Measurements from ENCODE around the gene POU2AF3. TPM values are rescaled to one million over a fixed set of nuclear protein-coding genes. Genes with fewer than 3 reads are reported as not detected.
A peak's percentile ranks its signal among the peaks of the same experiment; 100 is the strongest.
"Not testable (repeated sequence)": the region's sequence is repeated elsewhere in the genome, so short reads cannot be mapped to it uniquely, and the experiment has no call there.

Gene POU2AF3
- total RNA-seq, 2 donors from 2014 or later: 2.0 to 2.8 TPM

GRCh38 chr11:111297696-111298095, 650 bp upstream of the POU2AF3 start:
- intact Hi-C loops (cut with DNase I): loop anchor here (5.0 kb wide), 1 partner anchor 125 kb away; no protein-coding TSS in a partner anchor
- no peak for DNase-seq (ENCODE audit: low spot score)

DNA sequence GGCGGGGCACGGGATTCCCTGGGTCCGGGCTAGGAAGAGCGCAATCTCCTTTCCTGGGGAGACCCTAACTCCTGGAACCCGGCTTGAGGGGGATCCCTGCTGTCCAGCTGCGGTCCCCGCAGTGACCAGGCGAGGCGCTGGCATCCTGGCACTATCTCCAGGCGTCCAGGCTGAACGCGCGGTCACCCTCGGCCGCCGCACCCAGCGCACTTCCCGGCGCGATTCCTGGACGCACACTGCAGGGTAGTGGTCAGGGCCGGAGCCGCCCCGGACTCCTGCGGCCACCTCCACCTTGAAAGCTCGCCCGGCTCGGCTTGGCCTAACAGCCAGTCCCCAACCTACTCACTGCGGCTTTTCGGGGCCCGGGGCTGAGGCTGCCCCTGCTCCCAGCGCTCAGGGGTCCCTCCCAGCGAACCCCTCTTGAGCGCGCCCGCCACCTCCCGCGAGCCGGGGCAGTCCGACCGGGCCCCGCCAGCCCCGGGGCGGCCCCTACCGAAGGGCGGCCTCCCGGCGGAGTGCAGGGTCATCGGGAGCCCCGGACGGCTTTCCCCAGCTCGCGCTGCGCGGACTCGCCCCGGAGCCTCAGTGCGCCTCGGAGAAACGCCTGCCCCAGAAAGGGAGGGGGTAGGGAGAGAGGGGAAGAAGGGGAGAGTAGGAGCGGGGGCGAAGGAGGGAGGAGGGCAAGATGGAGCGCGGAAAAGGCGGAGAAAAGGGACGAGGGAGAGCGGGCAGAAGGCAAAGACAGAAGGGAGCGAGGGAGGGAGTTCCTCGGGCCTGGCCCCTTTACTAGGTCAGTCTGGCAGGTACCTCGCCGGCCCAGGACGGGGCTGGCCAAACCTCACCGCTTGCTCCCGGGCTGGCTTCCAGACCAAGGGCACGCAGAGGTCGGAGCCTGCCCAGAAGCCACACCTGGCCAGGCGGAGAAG, 1.0 kb downstream of the POU2AF3 start:
- peak; percentile 91 for DNase-seq (ENCODE audit: low spot score)
- intact Hi-C loops (cut with DNase I): loop anchor here (5.0 kb wide), 1 partner anchor 123 kb away; no protein-coding TSS in a partner anchor

- intact Hi-C loops (cut with DNase I): no loop called here
These were observed 2.2 kb downstream of the POU2AF3 start for GRCh38 chr11:111300569-111300968.

GRCh38 chr11:111301004-111301841, 2.9 kb downstream of the POU2AF3 start:
- no peak for DNase-seq (ENCODE audit: low spot score)
- intact Hi-C loops (cut with DNase I): no loop called here

More at GRCh38 chr11:111300569-111300968, 2.2 kb downstream of the POU2AF3 start:
- no peak for DNase-seq (ENCODE audit: low spot score)

- intact Hi-C loops (cut with DNase I): no loop called here
- no peak for DNase-seq (ENCODE audit: low spot score)
These were observed 3.4 kb downstream of the POU2AF3 start for GRCh38 chr11:111301842-111302118.

DNA sequence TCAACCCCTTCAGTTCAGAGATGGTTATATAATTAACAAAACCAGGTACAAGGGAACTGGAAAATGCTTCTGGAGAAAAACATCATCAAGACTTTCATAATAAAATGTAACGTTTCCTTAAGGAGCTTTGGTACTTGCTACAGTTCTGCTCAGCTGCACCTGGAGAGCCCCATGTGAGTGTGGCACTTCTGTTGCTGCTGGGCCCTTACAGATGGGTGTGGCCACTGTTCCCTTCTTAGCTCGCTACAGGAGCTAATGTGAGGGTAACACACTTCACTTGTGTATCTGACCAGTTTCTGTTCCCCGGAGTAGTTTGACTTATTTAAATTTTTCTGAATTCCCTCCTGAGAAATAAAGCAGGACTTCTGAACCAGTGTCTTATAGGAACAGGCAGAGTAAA, 4.0 kb downstream of the POU2AF3 start:
- DNase-seq (ENCODE audit: low spot score): no peak
- intact Hi-C loops (cut with DNase I): no loop called here

DNA sequence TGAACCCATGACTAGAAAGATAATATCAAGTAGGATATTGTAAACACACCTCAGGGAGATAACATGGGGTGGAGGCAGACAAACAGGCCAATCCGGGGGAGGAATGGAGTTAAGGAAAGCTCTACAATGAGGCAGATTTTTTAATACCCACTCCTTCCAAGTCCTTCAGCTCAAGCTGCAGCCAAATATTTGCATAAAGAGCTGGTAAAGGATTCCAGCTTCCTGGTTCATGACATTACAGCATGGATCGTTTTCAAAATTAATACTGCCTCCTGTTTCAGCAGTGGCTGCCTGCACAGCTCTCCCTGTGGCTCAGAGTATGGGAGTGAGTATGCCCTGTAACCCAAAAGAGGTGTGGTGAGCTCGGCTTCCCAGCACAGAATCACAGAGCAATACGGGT, 5.1 kb downstream of the POU2AF3 start:
- intact Hi-C loops (cut with DNase I): no loop called here
- no peak for DNase-seq (ENCODE audit: low spot score)

- intact Hi-C loops (cut with DNase I): no loop called here
- DNase-seq (ENCODE audit: low spot score): no peak
These were observed 6.9 kb downstream of the POU2AF3 start for GRCh38 chr11:111305162-111305802.

GRCh38 chr11:111305876-111306275, 7.5 kb downstream of the POU2AF3 start:
- intact Hi-C loops (cut with DNase I): no loop called here
- no peak for DNase-seq (ENCODE audit: low spot score)

GRCh38 chr11:111306321-111306720, 8.0 kb downstream of the POU2AF3 start:
- no peak for DNase-seq (ENCODE audit: low spot score)

DNA sequence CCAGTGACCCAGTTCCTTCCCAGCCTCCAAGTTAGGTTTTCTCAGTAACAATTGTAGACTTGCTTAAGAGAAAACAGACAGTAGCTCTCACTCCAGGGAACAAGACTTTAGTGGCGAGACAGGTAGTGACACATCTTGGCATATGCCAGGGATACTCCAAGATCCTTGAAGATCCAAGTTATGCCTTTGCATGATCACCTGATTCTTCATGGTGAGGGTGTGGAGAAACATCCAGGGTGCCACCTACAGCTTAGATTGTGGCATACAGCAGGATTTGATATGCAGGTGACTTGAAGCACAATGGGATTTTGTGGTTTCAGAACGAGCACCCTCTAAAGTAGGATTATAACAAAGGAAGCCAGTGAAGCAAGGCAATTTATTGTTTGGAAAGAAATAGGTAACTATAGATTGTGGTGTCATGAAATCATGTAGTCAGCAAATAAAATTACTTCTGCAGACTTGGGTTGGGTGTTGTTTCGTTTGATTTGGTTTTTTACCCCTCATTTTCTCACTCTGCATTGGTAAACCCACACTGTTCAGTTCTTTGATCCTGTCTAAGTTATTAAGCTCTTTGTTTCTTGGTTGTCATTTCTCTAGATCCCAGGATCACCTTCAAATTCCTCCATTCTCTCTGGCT, 9.2 kb downstream of the POU2AF3 start:
- no peak for DNase-seq (ENCODE audit: low spot score)
- intact Hi-C loops (cut with DNase I): no loop called here

More at GRCh38 chr11:111306321-111306720, 8.0 kb downstream of the POU2AF3 start:
- intact Hi-C loops (cut with DNase I): no loop called here

DNA sequence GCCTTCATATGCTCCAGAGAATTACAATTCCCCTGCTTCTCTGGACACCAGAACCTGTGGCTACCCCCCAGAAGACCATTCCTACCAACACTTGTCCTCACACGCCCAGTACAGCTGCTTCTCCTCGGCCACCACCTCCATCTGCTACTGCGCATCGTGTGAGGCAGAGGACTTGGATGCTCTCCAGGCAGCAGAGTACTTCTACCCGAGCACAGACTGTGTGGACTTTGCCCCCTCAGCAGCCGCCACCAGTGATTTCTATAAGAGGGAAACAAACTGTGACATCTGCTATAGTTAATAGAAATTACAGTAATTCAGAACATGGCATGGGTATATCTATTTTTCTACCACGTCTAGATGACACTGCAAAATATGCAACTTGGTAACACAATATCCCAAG, 9.8 kb downstream of the POU2AF3 start:
- DNase-seq (ENCODE audit: low spot score): no peak
- intact Hi-C loops (cut with DNase I): no loop called here

DNA sequence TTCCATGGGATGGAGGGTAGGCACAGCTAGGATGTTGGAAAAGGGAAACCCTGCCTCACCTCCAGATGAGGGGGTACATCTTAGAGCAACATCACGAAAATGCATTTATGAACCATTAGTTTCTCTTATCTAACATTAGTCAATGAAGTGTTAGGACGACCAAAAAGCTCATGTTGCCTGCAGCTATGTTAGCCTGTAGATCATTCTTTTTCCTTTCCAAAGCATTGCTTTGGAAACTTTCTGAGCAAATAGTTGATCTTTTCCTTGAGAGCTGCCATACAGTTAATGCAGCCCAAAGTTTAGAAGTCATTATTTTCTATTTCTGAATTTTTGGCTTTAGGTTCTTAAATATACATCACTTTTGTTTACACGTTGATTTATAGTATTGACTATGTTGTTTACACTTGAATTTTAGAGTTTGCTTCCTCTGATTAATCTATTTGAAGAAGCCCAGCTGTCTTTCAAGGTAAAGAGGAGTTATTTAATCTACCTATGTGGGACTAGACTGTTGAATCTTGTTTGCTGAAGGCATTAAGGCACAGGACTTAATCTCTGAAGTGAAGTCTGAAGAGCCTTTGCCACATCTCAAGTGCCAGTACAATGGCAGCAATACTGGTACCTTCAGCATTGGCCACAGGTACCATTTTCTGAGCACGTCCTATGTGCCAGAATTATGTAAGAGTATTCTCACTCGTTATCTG, 11.0 kb downstream of the POU2AF3 start:
- intact Hi-C loops (cut with DNase I): no loop called here
- no peak for DNase-seq (ENCODE audit: low spot score)

DNA sequence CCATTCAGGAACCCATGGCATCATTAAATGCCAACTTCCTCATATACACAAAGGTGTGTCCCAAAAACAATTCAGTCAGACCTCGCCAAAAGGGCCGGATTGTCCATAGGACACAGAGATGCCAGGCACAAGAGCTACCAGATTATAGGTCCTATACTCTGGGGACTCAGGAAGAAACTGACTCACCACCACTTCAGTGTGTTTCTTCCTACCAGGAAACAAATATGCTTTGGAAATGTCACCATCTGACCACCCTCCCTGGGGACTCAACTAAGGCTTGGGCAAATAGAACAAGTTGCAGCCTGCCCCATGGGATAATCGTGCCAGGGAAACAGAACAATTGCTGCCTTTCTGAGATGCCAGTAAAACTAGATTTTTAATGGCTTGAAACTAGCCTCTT, 11.7 kb downstream of the POU2AF3 start:
- intact Hi-C loops (cut with DNase I): no loop called here
- DNase-seq (ENCODE audit: low spot score): no peak

- intact Hi-C loops (cut with DNase I): no loop called here
- DNase-seq (ENCODE audit: low spot score): no peak
These were observed 12.4 kb downstream of the POU2AF3 start for GRCh38 chr11:111310723-111311122.

- DNase-seq (ENCODE audit: low spot score): no peak
- intact Hi-C loops (cut with DNase I): no loop called here
These were observed 13.7 kb downstream of the POU2AF3 start for GRCh38 chr11:111312076-111312475.

GRCh38 chr11:111319296-111319695, 20.9 kb downstream of the POU2AF3 start:
- intact Hi-C loops (cut with DNase I): no loop called here
- DNase-seq (ENCODE audit: low spot score): no peak

DNA sequence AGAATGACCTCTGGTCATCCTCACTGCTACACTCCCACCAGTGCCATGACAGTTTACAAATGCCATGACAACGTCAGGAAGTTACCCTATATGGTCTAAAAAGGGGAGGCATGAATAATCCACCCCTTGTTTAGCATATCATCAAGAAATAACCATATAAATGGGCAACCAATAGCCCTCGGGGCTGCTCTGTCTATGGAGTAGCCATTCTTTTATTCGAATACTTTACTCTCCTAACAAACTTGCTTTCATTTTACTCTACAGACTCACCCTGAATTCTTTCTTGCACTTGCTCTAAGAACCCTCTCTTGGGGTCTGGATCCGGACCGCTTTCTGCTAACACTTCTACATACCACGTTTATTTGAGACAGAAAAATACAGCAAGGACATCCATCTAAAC, 21.9 kb downstream of the POU2AF3 start:
- intact Hi-C loops (cut with DNase I); DNase-seq (ENCODE audit: low spot score): not testable (repeated sequence)

All from posterior vena cava (tissue), 2 donors.